ENCODE measurements around the gene GSG1L. TPM values are rescaled to one million over a fixed set of nuclear protein-coding genes. Genes with fewer than 3 reads are reported as not detected.

The GSG1L gene
- total and polyA plus RNA-seq, 2 of the 13 experiments (the other 11 are each of a cell fraction or from before 2014, with no cell fraction given): not detected

DNA sequence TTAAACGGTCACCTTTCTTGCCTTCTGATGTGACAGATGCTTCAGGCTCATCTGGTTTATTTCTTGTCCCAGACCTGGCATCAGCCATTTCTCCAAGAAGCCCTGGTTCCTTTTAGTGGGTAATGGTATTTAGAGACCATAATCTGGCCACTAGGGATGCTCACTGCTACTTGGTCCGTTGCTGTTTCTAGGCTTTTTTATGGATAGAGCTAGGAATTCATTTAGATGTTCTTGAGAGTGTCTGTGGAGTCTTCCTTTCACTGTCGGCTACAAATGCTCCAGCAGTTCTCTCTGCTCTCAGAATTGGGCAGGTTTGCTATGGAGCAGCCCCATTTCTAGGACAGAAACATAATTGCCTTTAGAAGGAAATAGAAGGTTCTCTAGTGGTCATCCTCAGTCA lies 299.1 kb downstream of the GSG1L start:
- FAIRE-seq (no peak), ATAC-seq (no peak), DNase-seq (ENCODE audit: low spot score) (no peak)
- CTCF ChIA-PET (ENCODE audit: low intra/inter-chr PET ratio, low total read pairs): no interaction called here
- H3K27ac ChIP-seq (ENCODE audit: extremely low read length, insufficient read depth, low read length): no peak overlapping the region
- POLR2A ChIA-PET: no interaction called here
- in situ Hi-C loops (cut with HindIII; ENCODE audit: extremely low pct_ligation_motif_present, low pct_unique_long_range_greater_than_20kb): no loop called here
- 96% methylated on average over 3 of the region's 3 CpGs for WGBS (ENCODE audit: low lambda C conversion rate)
- no peaks in the 10 kb centered on the region for H3K27me3 ChIP-seq (ENCODE audit: control insufficient read depth in 1 of 2, insufficient read depth in 2 of 2, low read length in 2 of 2)
- H2AFZ ChIP-seq (ENCODE audit: low read length): no peak overlapping the region
- H3K4me2 ChIP-seq (ENCODE audit: low read depth, low read length): no peak overlapping the region
- H3K36me3 ChIP-seq (replicated peaks in 1 of 2; ENCODE audit: control insufficient read depth in 1 of 2, insufficient read depth in 2 of 2, low read length in 2 of 2): peaks cover 7 to 10% of the 10 kb centered on the region in 2 experiments; a peak in 3 of 5 replicates
- 0 out of 2 replicates have a peak, but pooled peaks cover 7% of the 10 kb centered on the region for H3K9me3 ChIP-seq (ENCODE audit: low read length)
- no peaks in the 10 kb centered on the region for H3K79me2 ChIP-seq (ENCODE audit: insufficient read depth, low read length)
- H3K4me1 ChIP-seq (ENCODE audit: insufficient read depth, low read length): no peaks in the 10 kb centered on the region
- H4K20me1 ChIP-seq (ENCODE audit: insufficient read depth, low read length): no peaks in the 10 kb centered on the region
- H3K4me3 ChIP-seq (replicated peaks in 1 of 3; ENCODE audit: insufficient read depth in 1 of 3, low read depth in 2 of 3, low read length in 3 of 3): no peak overlapping the region
- no peak overlapping the region for H3K9ac ChIP-seq (ENCODE audit: insufficient read depth, low read depth, low read length)
- no TSS peak for BruUV-seq (replicated peaks)
- TF ChIP-seq ZNF605 (CRISPR knock-in tag; IDR thresholded peaks at IDR 0.05) (peak; percentile 94), ZNF225 (CRISPR knock-in tag; IDR thresholded peaks at IDR 0.05) (no peak), ZSCAN9 (CRISPR knock-in tag; IDR thresholded peaks at IDR 0.05; ENCODE audit: borderline replicate concordance) (no peak)
- intact Hi-C loops (cut with micrococcal nuclease; ENCODE audit: unreplicated experiment): no loop called here

- Histone ChIP-seq H3K4me1 (ENCODE audit: insufficient read depth, low read length) (no peaks in the 10 kb centered on the region), H3K27ac (ENCODE audit: extremely low read length, insufficient read depth, low read length) (no peak overlapping the region), H3K9ac (ENCODE audit: insufficient read depth, low read depth, low read length) (no peak overlapping the region), H3K27me3 (ENCODE audit: control insufficient read depth in 1 of 2, insufficient read depth in 2 of 2, low read length in 2 of 2) (no peaks in the 10 kb centered on the region), H3K36me3 (replicated peaks in 1 of 2; ENCODE audit: control insufficient read depth in 1 of 2, insufficient read depth in 2 of 2, low read length in 2 of 2) (peaks cover 5 to 10% of the 10 kb centered on the region in 2 experiments; a peak in 3 of 5 replicates), H2AFZ (ENCODE audit: low read length) (no peak overlapping the region), H3K4me3 (replicated peaks in 1 of 3; ENCODE audit: insufficient read depth in 1 of 3, low read depth in 2 of 3, low read length in 3 of 3) (no peak overlapping the region), H4K20me1 (ENCODE audit: insufficient read depth, low read length) (no peaks in the 10 kb centered on the region), H3K9me3 (ENCODE audit: low read length) (0 out of 2 replicates have a peak, but pooled peaks cover 7% of the 10 kb centered on the region), H3K4me2 (ENCODE audit: low read depth, low read length) (no peak overlapping the region), H3K79me2 (ENCODE audit: insufficient read depth, low read length) (no peaks in the 10 kb centered on the region)
- no peak for FAIRE-seq
- ATAC-seq: no peak
- 100% methylated on average over 3 of the region's 3 CpGs for WGBS (ENCODE audit: low lambda C conversion rate)
- in situ Hi-C loops (cut with HindIII; ENCODE audit: extremely low pct_ligation_motif_present, low pct_unique_long_range_greater_than_20kb): no loop called here
- no peak for DNase-seq (ENCODE audit: low spot score)
- TF ChIP-seq HDAC6 (IDR thresholded peaks at IDR 0.05; ENCODE audit: low read depth, low read length) (no peak), ZSCAN31 (CRISPR knock-in tag; IDR thresholded peaks at IDR 0.05; ENCODE audit: low read depth) (no peak), USF2 (IDR thresholded peaks at IDR 0.05; ENCODE audit: low read depth, low read length) (no peak), USF2 (CRISPR knock-in tag; IDR thresholded peaks at IDR 0.05; ENCODE audit: borderline replicate concordance) (no peak), ZNF878 (CRISPR knock-in tag; IDR thresholded peaks at IDR 0.05) (no peak), ZBTB26 (CRISPR knock-in tag; IDR thresholded peaks at IDR 0.05; ENCODE audit: borderline replicate concordance) (no peak), HMG20B (CRISPR knock-in tag; conservative IDR thresholded peaks at IDR 0.05) (no peak)
- TF ChIP-seq, protein P1, sequence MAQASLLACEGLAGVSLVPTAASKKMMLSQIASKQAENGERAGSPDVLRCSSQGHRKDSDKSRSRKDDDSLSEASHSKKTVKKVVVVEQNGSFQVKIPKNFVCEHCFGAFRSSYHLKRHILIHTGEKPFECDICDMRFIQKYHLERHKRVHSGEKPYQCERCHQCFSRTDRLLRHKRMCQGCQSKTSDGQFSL (CRISPR knock-in tag; IDR thresholded peaks at IDR 0.05): no peak
- TF ChIP-seq, protein P2, sequence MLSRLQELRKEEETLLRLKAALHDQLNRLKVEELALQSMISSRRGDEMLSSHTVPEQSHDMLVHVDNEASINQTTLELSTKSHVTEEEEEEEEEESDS (CRISPR knock-in tag; IDR thresholded peaks at IDR 0.05; ENCODE audit: borderline replicate concordance): no peak
- CTCF ChIA-PET (ENCODE audit: low intra/inter-chr PET ratio, low total read pairs): no interaction called here
- BruUV-seq (replicated peaks): no TSS peak
- POLR2A ChIA-PET: no interaction called here
- intact Hi-C loops (cut with micrococcal nuclease; ENCODE audit: unreplicated experiment): no loop called here
These were observed 301.1 kb downstream of the GSG1L start for GRCh38 chr16:27762441-27762840.

Measured in HepG2 (cell line).